GM21367 (cell line): Measurements from ENCODE around the gene PLXND1.

Source experiments
- ATAC-seq: cut with Tn5 transposase; IDR thresholded peaks from one replicate; pipeline ENCODE4 v1.9.1; 2021; ENCODE audit not compliant: unreplicated experiment

PLXND1 gene

GRCh38 chr3:129585949-129586657 lies 20.4 kb downstream of the PLXND1 start:
- no peak for ATAC-seq

- no peak for ATAC-seq
These were observed 21.8 kb downstream of the PLXND1 start for GRCh38 chr3:129584631-129585030.

GRCh38 chr3:129583289-129583688 lies 23.2 kb downstream of the PLXND1 start:
- ATAC-seq, result no peak

- ATAC-seq, result no peak
These were observed 23.7 kb downstream of the PLXND1 start for GRCh38 chr3:129582799-129583198.

- ATAC-seq, result no peak
These were observed 24.9 kb downstream of the PLXND1 start for GRCh38 chr3:129581623-129582022.

GRCh38 chr3:129579991-129580390 lies 26.5 kb downstream of the PLXND1 start:
- ATAC-seq, result no peak

- no peak for ATAC-seq
These were observed 28.3 kb downstream of the PLXND1 start for GRCh38 chr3:129577925-129578786.

GRCh38 chr3:129577366-129577765 lies 29.1 kb downstream of the PLXND1 start:
- ATAC-seq, result no peak

GRCh38 chr3:129576514-129577352 lies 29.7 kb downstream of the PLXND1 start:
- ATAC-seq, result peak; percentile 43

- ATAC-seq, result no peak
These were observed 30.5 kb downstream of the PLXND1 start for GRCh38 chr3:129575997-129576384.

GRCh38 chr3:129575233-129575996 lies 31.1 kb downstream of the PLXND1 start:
- ATAC-seq, result no peak

GRCh38 chr3:129574206-129574605 lies 32.3 kb downstream of the PLXND1 start:
- ATAC-seq, result no peak

GRCh38 chr3:129573493-129573892 lies 33.0 kb downstream of the PLXND1 start:
- ATAC-seq, result no peak

GRCh38 chr3:129572603-129573002 lies 33.9 kb downstream of the PLXND1 start:
- no peak for ATAC-seq

GRCh38 chr3:129571605-129572547 lies 34.6 kb downstream of the PLXND1 start:
- no peak for ATAC-seq

GRCh38 chr3:129569856-129570255 lies 36.6 kb downstream of the PLXND1 start:
- no peak for ATAC-seq

GRCh38 chr3:129567939-129568338 lies 38.5 kb downstream of the PLXND1 start:
- ATAC-seq, result no peak

GRCh38 chr3:129567176-129567705 lies 39.2 kb downstream of the PLXND1 start:
- ATAC-seq, result no peak

- no peak for ATAC-seq
These were observed 40.6 kb downstream of the PLXND1 start for GRCh38 chr3:129565902-129566301.
